B cell (primary cell): Measurements from ENCODE around the gene HPS1. TPM values are rescaled to one million over a fixed set of nuclear protein-coding genes. Genes with fewer than 3 reads are reported as not detected.

Experiments used
- ATAC-seq: fragments of 200-7000 bp; cut with Tn5 transposase; one replicate; pipeline ENCODE4 v1.10.0; 2021; ENCODE audit warnings: low read depth, mild to moderate bottlenecking, moderate number of reproducible peaks, moderate library complexity
- CTCF ChIA-PET: fragments of 350-600 bp; sonication (Branson Sonifier 250); formaldehyde crosslinking; loops from one replicate; lab custom pipeline; 2021; ENCODE audit warnings: antibody characterized with exemption, inconsistent platforms; lab: Charles Lee
- POLR2A ChIA-PET: fragments of 350-600 bp; sonication (Branson Sonifier 250); formaldehyde crosslinking; loops from one replicate; lab custom pipeline; 2021; ENCODE audit warnings: antibody characterized with exemption; lab: Charles Lee
- DNase-seq: peaks from one replicate; pipeline ENCODE4 v3.0.0; 2013
- H2AFZ ChIP-seq: 2 replicates; pipeline ENCODE4 v1.6.1; 2012; ENCODE audit warnings: mild to moderate bottlenecking, low read depth, low read length; ENCODE audit not compliant: insufficient read depth, poor library complexity, severe bottlenecking
- H3K27ac ChIP-seq, 2 donors: 1 replicate in 1 of 2; 2 replicates in 1 of 2; pipeline ENCODE4 v1.5.1; 2012 to 2013; ENCODE audit warnings: low read length in 2 of 2, mild to moderate bottlenecking in 2 of 2, moderate library complexity in 1 of 2
- H3K27me3 ChIP-seq, 4 experiments: fragments of 200-600 bp in 1 of 4; sonication (generic) in 1 of 4; replicated peaks in 1 of 4; 1 replicate in 2 of 4; 2 replicates in 2 of 4; pipeline versions ENCODE4 v1.6.1 to v1.7.0; 2013 to 2016; ENCODE audit warnings: low read length in 3 of 4, mild to moderate bottlenecking in 2 of 4, mixed read lengths in 1 of 4, moderate library complexity in 1 of 4; ENCODE audit not compliant: insufficient read depth in 4 of 4, control insufficient read depth in 3 of 4; ENCODE audit errors: control extremely low read depth in 1 of 4
- H3K36me3 ChIP-seq, 2 experiments: replicated peaks in 1 of 2; 1 replicate in 1 of 2; 2 replicates in 1 of 2; pipeline versions ENCODE4 v1.6.1 to v1.7.1; 2013; ENCODE audit warnings: low read length in 1 of 2; ENCODE audit not compliant: insufficient read depth in 2 of 2, control insufficient read depth in 1 of 2; ENCODE audit errors: control extremely low read depth in 1 of 2, extremely low read depth in 1 of 2
- H3K4me1 ChIP-seq, 2 donors: fragments of 200-600 bp in 1 of 2; sonication (generic) in 1 of 2; 1 replicate in 1 of 2; 2 replicates in 1 of 2; pipeline versions ENCODE4 v1.5.1 to v1.6.1; 2013 to 2017; ENCODE audit warnings: low read length in 2 of 2; ENCODE audit not compliant: control insufficient read depth in 2 of 2, insufficient read depth in 2 of 2
- H3K4me2 ChIP-seq: replicated peaks from 2 replicates; pipeline ENCODE3; 2012; ENCODE audit warnings: mild to moderate bottlenecking, low read depth, low read length; ENCODE audit not compliant: poor library complexity, severe bottlenecking
- H3K4me3 ChIP-seq, 5 experiments: fragments of 200-600 bp in 1 of 5; sonication (generic) in 1 of 5; 1 replicate in 3 of 5; 2 replicates in 2 of 5; pipeline versions ENCODE4 v1.5.1 to v1.7.0; 2011 to 2016; ENCODE audit warnings: low read length in 4 of 5, mild to moderate bottlenecking in 4 of 5, low read depth in 2 of 5, control low read depth in 1 of 5, moderate library complexity in 1 of 5; ENCODE audit not compliant: insufficient read depth in 1 of 5; ENCODE audit errors: control extremely low read depth in 1 of 5, extremely low read depth in 1 of 5
- H3K79me2 ChIP-seq: fragments of 200-600 bp; sonication (generic); one replicate; pipeline ENCODE4 v1.6.0; 2016; ENCODE audit warnings: low read length; ENCODE audit not compliant: control insufficient read depth, insufficient read depth
- H3K9ac ChIP-seq: fragments of 200-600 bp; sonication (generic); 2 replicates; pipeline ENCODE4 v1.6.1; 2017; ENCODE audit warnings: mild to moderate bottlenecking, low read length, moderate library complexity
- H3K9me3 ChIP-seq, 3 donors: one replicate each; pipeline versions ENCODE4 v1.6.1 to v1.7.1; 2013; ENCODE audit warnings: low read length in 2 of 3; ENCODE audit not compliant: control insufficient read depth in 2 of 3, insufficient read depth in 1 of 3; ENCODE audit errors: control extremely low read depth in 1 of 3
- H4K20me1 ChIP-seq: 2 replicates; pipeline ENCODE4 v1.6.0; 2012; ENCODE audit warnings: mild to moderate bottlenecking, low read length; ENCODE audit not compliant: insufficient read depth, control insufficient read depth, poor library complexity, severe bottlenecking
- H3K27ac Mint-ChIP-seq: one replicate; pipeline ENCODE4 v1.8.0; 2021; ENCODE audit warnings: mixed read lengths
- H3K27me3 Mint-ChIP-seq: one replicate; pipeline ENCODE4 v1.8.0; 2021; ENCODE audit warnings: mixed read lengths
- H3K4me1 Mint-ChIP-seq: one replicate; pipeline ENCODE4 v1.8.0; 2021; ENCODE audit warnings: mixed read lengths
- H3K4me3 Mint-ChIP-seq: one replicate; pipeline ENCODE4 v1.8.0; 2021; ENCODE audit warnings: mixed read lengths
- H3K9me3 Mint-ChIP-seq: one replicate; pipeline ENCODE4 v1.8.0; 2022; ENCODE audit warnings: mixed read lengths; ENCODE audit not compliant: insufficient read depth
- EZH2 ChIP-seq: IDR thresholded peaks from 2 replicates; pipeline ENCODE4 v1.6.1; 2012; ENCODE audit warnings: borderline replicate concordance, low read depth, mild to moderate bottlenecking, moderate library complexity, low read length; ENCODE audit not compliant: insufficient read depth, poor library complexity, severe bottlenecking
- WGBS: methylation state at CpG from one replicate; pipeline ENCODE4 v1.1.5; 2013; ENCODE audit warnings: missing lambda C conversion rate; ENCODE audit not compliant: insufficient coverage; 5-methylcytosine and 5-hydroxymethylcytosine counted together
- intact Hi-C: fragments of 100-400 bp; cut with micrococcal nuclease; formaldehyde crosslinking; loops from one replicate; pipeline ENCODE4 v1.10.0; 2022
- polyA plus RNA-seq: library from polyadenylated mRNA; depleted of rRNA; stranded (reverse); fragments of >200 nt; gene quantifications from 2 replicates; pipeline ENCODE4 v1.2.3, GENCODE V29; 2012
- total RNA-seq, 2 donors: library from RNA; stranded (reverse); fragments of 120-200 nt in 1 of 2; gene quantifications; 1 replicate in 1 of 2; 2 replicates in 1 of 2; pipeline versions ENCODE4 v1.2.3 to v1.2.4, GENCODE V29; 2013 to 2022
- TF ChIP-seq, protein P1 (sequence below): fragments of 200-600 bp; IDR thresholded peaks from one replicate; pipeline ENCODE4 v1.8.0; 2022; ENCODE audit warnings: antibody characterized with exemption, mild to moderate bottlenecking

The HPS1 gene
- total and polyA plus RNA-seq, 2 donors (not counting 1 experiment from before 2014, with no cell fraction given), result 125 to 196 TPM

DNA sequence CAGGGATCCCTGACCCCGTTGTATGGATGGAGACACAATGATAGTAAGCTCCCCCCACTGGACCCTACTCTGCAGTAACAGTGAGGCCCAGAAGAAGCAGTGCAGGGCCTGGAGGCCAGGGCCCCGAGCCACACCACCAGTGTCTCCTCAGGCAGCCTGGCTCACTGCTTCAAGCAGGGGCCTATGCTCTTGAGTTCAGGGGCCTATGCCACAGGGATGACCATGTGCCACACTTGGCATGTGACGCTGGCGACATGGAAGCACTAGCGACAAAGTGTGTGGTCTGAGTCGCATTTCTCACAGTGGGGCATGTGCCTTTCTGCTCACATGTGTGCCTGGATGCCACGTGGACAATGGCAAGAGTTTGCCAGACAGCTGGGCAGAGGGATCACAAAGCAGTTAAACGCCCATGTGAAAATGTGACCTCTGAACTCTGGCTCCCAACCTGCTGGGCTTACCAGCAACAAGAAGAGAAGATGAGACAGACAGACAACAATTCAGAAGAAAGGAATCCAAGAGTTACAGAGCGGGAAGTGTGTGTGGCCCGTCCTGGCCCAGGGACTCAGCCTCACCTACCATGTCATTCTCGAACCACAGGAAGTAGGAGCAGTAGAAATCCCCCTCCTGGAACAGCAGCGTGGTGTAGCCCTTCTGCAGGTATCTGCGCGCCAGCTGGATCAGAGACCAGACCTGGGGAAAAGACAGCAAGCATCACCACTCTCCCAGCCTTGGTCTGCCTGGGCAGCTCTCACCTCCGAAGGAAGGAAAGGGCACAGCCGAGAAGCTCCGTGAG, 27.1 kb downstream of the HPS1 start:
- ATAC-seq, result no peak
- Mint-ChIP-seq H3K4me1 (peaks cover 9% of the 10 kb centered on the region), H3K27me3 (no peaks in the 10 kb centered on the region), H3K27ac (no peak overlapping the region), H3K9me3 (no peaks in the 10 kb centered on the region), H3K4me3 (no peak overlapping the region)
- no peaks in the 10 kb centered on the region for H3K9me3 ChIP-seq
- H3K4me1 ChIP-seq, result peaks cover 7% of the 10 kb centered on the region in 2 donors
- TF ChIP-seq, protein P1, sequence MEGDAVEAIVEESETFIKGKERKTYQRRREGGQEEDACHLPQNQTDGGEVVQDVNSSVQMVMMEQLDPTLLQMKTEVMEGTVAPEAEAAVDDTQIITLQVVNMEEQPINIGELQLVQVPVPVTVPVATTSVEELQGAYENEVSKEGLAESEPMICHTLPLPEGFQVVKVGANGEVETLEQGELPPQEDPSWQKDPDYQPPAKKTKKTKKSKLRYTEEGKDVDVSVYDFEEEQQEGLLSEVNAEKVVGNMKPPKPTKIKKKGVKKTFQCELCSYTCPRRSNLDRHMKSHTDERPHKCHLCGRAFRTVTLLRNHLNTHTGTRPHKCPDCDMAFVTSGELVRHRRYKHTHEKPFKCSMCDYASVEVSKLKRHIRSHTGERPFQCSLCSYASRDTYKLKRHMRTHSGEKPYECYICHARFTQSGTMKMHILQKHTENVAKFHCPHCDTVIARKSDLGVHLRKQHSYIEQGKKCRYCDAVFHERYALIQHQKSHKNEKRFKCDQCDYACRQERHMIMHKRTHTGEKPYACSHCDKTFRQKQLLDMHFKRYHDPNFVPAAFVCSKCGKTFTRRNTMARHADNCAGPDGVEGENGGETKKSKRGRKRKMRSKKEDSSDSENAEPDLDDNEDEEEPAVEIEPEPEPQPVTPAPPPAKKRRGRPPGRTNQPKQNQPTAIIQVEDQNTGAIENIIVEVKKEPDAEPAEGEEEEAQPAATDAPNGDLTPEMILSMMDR, result no peak
- TF ChIP-seq EZH2, result no peak
- no peaks in the 10 kb centered on the region for H3K79me2 ChIP-seq
- ChIA-PET POLR2A (no interaction called here), CTCF (no interaction called here)
- no peak for DNase-seq
- H3K27ac ChIP-seq, result no peak overlapping the region
- no peaks in the 10 kb centered on the region for H3K27me3 ChIP-seq
- intact Hi-C loops, result no loop called here
- no peak overlapping the region for H2AFZ ChIP-seq
- H3K9ac ChIP-seq, result no peak overlapping the region
- H4K20me1 ChIP-seq, result no peaks in the 10 kb centered on the region
- peaks cover 0 to 74% of the 10 kb centered on the region in 2 experiments for H3K36me3 ChIP-seq
- WGBS, result 96% methylated on average over 17 of the region's 17 CpGs
- H3K4me3 ChIP-seq, result no peak overlapping the region
- no peak overlapping the region for H3K4me2 ChIP-seq

DNA sequence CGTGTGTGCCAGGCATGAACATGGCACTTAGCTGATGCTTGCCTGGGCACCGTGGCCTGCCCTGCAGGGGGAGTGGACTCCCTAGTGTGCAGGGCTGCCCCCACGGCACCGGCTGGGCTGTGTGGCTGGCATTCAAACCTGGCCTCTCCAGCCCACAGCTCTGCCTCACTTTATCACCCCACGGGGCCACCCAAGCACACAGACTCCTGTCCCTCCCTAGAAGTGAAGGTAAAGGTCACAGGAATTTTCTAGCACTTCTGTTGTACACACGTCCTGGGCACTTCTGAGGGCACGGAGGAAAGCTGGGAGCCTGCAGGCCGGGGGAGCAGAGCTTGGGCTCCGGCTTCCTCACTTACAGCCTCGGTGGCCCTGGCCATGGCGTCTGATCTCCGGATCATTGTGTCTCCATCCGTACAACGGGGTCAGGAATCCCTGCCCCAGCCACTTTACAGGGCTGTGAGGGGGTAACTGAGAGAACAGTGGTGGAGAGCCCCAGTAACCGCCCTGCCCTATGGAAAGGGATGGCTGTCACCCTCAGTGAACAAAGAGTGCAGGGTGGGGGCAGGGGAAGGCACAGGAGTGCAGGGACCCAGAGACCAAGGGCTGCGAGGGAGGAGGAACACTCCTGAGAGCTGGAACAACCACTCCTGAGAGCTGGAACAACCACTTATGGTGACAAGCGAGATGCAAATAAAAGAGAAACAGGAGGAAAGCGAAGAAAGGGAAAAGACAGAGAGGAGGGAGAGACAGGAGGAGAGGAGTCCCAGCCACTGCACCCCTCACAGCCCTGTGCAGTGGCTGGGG, 27.9 kb downstream of the HPS1 start:
- intact Hi-C loops, result no loop called here
- H3K9me3 Mint-ChIP-seq, result no peaks in the 10 kb centered on the region
- Histone ChIP-seq H3K4me2 (no peak overlapping the region), H3K36me3 (peaks cover 0 to 68% of the 10 kb centered on the region in 2 experiments), H3K9ac (no peak overlapping the region), H3K27ac (no peak overlapping the region), H3K4me1 (peaks cover 13 to 14% of the 10 kb centered on the region in 2 donors), H2AFZ (no peak overlapping the region), H3K27me3 (no peaks in the 10 kb centered on the region), H4K20me1 (no peaks in the 10 kb centered on the region), H3K79me2 (no peaks in the 10 kb centered on the region), H3K9me3 (no peaks in the 10 kb centered on the region), H3K4me3 (no peak overlapping the region)
- DNase-seq (no peak), ATAC-seq (no peak)
- TF ChIP-seq, protein P1, result no peak
- no peak for TF ChIP-seq EZH2
- peaks cover 17% of the 10 kb centered on the region for H3K4me1 Mint-ChIP-seq
- WGBS, result over 99% methylated on average over 9 of the region's 18 CpGs
- POLR2A ChIA-PET, result no interaction called here
- CTCF ChIA-PET, result no interaction called here
- H3K27ac Mint-ChIP-seq, result no peak overlapping the region
- no peak overlapping the region for H3K4me3 Mint-ChIP-seq
- H3K27me3 Mint-ChIP-seq, result no peaks in the 10 kb centered on the region
